ENCODE data around the gene ST6GAL1. TPM values are rescaled to one million over a fixed set of nuclear protein-coding genes. Genes with fewer than 3 reads are reported as not detected.
A peak's percentile ranks its signal among the peaks of the same experiment; 100 is the strongest.

Gene ST6GAL1
- total RNA-seq, 1 donor from 2014 or later: 68.2 TPM

DNA sequence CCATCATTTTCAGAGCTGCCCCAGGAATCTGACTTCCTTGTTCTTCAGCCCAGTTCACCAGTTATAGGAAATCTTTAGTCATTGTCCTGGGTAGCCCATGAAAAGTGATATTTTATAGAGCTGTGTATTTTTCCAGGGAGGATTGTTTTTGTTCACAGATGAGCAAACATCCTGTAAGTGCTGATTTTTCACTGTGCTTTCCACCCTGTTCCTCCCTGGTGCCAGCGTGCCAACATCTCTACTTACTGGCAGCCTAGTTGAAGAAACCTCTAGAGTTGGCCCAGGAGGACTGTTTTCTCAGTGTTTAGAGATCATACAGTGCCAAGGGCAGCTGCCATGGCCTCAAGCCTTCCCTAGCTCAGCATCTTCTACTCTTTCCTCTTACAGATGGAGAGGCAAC, 41.3 kb downstream of the ST6GAL1 start:
- Mint-ChIP-seq H3K9me3 (ENCODE audit: unreplicated experiment) (peaks cover 8% of the 10 kb centered on the region), H3K4me1 (ENCODE audit: unreplicated experiment) (peaks cover 79% of the 10 kb centered on the region), H3K27me3 (ENCODE audit: unreplicated experiment) (no peaks in the 10 kb centered on the region), H3K36me3 (ENCODE audit: unreplicated experiment) (peaks cover 47% of the 10 kb centered on the region), H3K4me3 (ENCODE audit: unreplicated experiment) (no peak overlapping the region), H3K27ac (ENCODE audit: unreplicated experiment) (peak overlapping the region; percentile 90)
- no peak for DNase-seq (ENCODE audit: extremely low spot score, unreplicated experiment)
- no peak for TF ChIP-seq CTCF (IDR thresholded peaks at IDR 0.05)

GRCh38 chr3:186973702-186974101, 43.4 kb downstream of the ST6GAL1 start:
- no peak overlapping the region for H3K27ac Mint-ChIP-seq (ENCODE audit: unreplicated experiment)
- H3K4me1 Mint-ChIP-seq (ENCODE audit: unreplicated experiment): peaks cover 71% of the 10 kb centered on the region
- no peak for TF ChIP-seq CTCF (IDR thresholded peaks at IDR 0.05)
- H3K27me3 Mint-ChIP-seq (ENCODE audit: unreplicated experiment): no peaks in the 10 kb centered on the region
- H3K36me3 Mint-ChIP-seq (ENCODE audit: unreplicated experiment): peaks cover 38% of the 10 kb centered on the region
- peaks cover 5% of the 10 kb centered on the region for H3K9me3 Mint-ChIP-seq (ENCODE audit: unreplicated experiment)
- no peak overlapping the region for H3K4me3 Mint-ChIP-seq (ENCODE audit: unreplicated experiment)
- DNase-seq (ENCODE audit: extremely low spot score, unreplicated experiment): no peak

GRCh38 chr3:186974824-186975313, 44.5 kb downstream of the ST6GAL1 start:
- peaks cover 71% of the 10 kb centered on the region for H3K4me1 Mint-ChIP-seq (ENCODE audit: unreplicated experiment)
- H3K27me3 Mint-ChIP-seq (ENCODE audit: unreplicated experiment): no peaks in the 10 kb centered on the region
- DNase-seq (ENCODE audit: extremely low spot score, unreplicated experiment): no peak
- no peak for TF ChIP-seq CTCF (IDR thresholded peaks at IDR 0.05)
- H3K4me3 Mint-ChIP-seq (ENCODE audit: unreplicated experiment): no peak overlapping the region
- no peaks in the 10 kb centered on the region for H3K9me3 Mint-ChIP-seq (ENCODE audit: unreplicated experiment)
- H3K36me3 Mint-ChIP-seq (ENCODE audit: unreplicated experiment): peaks cover 34% of the 10 kb centered on the region
- peak overlapping the region; percentile 40 for H3K27ac Mint-ChIP-seq (ENCODE audit: unreplicated experiment)

- Mint-ChIP-seq H3K4me1 (ENCODE audit: unreplicated experiment) (peaks cover 66% of the 10 kb centered on the region), H3K36me3 (ENCODE audit: unreplicated experiment) (peaks cover 32% of the 10 kb centered on the region), H3K27me3 (ENCODE audit: unreplicated experiment) (no peaks in the 10 kb centered on the region), H3K4me3 (ENCODE audit: unreplicated experiment) (no peak overlapping the region), H3K9me3 (ENCODE audit: unreplicated experiment) (no peaks in the 10 kb centered on the region), H3K27ac (ENCODE audit: unreplicated experiment) (peak overlapping the region; percentile 94)
- DNase-seq (ENCODE audit: extremely low spot score, unreplicated experiment): no peak
- TF ChIP-seq CTCF (IDR thresholded peaks at IDR 0.05): no peak
Observed at GRCh38 chr3:186975726-186976125, 45.4 kb downstream of the ST6GAL1 start.

DNA sequence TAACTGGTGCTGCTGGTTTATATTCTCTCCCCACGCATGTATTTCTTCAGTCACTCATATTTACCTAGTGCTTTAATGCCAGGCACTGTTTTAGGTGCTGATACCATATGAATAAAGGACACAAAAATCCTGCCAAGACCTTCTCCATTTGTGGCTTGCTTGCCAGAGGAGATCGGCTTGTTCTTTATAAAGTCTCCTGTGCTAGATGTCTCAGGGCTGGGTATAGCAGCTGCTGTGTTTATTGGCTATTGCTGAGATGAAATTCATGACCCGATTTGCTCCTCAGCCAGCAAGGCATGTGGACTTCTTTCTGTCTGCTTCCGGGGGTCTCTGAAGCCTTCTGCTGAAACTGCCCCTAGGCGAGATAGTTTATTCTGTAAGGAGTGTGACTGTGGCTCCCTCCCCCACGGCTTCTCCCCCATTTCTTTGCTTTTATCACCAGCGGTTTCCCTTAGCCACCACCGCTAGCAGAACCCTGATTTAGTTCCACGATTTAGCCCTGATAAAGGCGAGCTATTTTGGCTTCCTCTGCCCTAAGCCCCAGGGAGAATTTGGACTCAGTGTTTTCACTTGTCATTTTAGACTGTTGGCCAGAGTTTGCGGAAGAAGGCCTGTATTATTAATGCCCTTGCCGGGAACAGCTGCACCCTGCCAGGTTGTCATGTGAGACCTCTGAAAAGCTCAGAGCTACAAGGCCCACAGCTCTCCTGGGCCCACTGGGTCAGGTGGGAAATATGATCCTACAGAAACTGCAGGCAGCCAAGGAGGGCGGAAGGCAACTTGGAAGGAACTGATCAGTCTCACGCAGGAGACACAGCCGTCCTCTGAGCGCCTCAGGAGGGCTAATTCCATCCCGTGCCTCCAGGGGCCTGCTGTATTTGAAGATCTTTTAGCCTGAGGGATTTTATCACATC, 46.8 kb downstream of the ST6GAL1 start:
- TF ChIP-seq CTCF (IDR thresholded peaks at IDR 0.05): no peak
- Mint-ChIP-seq H3K27me3 (ENCODE audit: unreplicated experiment) (no peaks in the 10 kb centered on the region), H3K36me3 (ENCODE audit: unreplicated experiment) (peaks cover 33% of the 10 kb centered on the region), H3K4me1 (ENCODE audit: unreplicated experiment) (peaks cover 52% of the 10 kb centered on the region), H3K4me3 (ENCODE audit: unreplicated experiment) (peak overlapping the region; percentile 43), H3K9me3 (ENCODE audit: unreplicated experiment) (no peaks in the 10 kb centered on the region), H3K27ac (ENCODE audit: unreplicated experiment) (peak overlapping the region; percentile 94)
- peak; percentile 89 for DNase-seq (ENCODE audit: extremely low spot score, unreplicated experiment)
